Right lobe of liver (tissue), 4 donors: ENCODE results near the gene WDFY4.

ENCODE experiments used
- CTCF ChIP-seq, 4 donors: fragments of 200-600 bp in 3 of 4; fragments of 450-650 bp in 1 of 4; IDR thresholded peaks; one replicate each; pipeline versions ENCODE4 v1.5.1 to v1.8.0; 2016 to 2022; ENCODE audit warnings: antibody characterized with exemption in 4 of 4, mild to moderate bottlenecking in 2 of 4
- POLR2A ChIP-seq: fragments of 450-650 bp; IDR thresholded peaks from one replicate; pipeline ENCODE4 v1.6.1; 2017; ENCODE audit warnings: antibody characterized with exemption, mild to moderate bottlenecking
- donor health status: DM: no; HTN: no; CAD: no.
- donor health status: DM: no; HTN: no; CAD: no.
- donor health status: DM: no; HTN: yes; CAD: no.

DNA sequence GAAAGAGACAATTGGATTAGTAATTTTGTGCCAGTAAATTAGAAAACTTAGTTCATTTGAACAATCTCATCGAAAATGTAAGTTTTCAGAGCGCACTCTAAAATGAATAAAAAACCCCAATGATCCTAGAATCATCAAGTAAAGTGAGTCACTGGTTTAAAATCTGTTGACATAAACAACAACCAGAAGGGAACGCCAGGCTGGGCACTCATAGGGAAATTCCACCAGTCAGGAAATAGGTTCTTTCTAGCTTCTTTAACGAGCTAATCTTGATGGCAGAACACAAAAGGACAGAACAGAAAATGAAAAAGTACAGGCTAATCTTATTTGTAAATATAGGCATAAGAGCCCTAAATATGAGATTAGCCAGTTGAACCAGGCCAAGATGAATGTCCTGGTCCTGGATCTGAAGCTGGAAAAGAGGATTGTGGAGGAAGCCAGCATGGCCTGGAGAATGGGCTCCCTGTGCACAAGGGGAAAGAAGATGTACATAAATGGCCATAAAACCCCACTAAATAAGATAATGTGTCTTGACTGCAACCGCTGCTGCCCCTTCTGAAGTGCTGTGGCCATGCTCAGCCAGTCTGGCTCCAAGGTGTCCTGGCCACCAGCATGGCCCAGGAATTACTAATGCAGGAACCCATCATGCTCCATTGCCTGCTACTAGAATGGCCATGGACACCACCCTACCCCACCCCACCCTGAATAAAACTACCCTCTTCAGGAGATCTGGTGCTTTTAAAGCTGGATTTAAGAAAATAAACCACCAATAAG is 114.0 kb downstream of the WDFY4 start:
- TF ChIP-seq CTCF (IDR thresholded peaks at IDR 0.05) (no peak), POLR2A (no peak)
